ENCODE data around the gene DYRK3.

- TF ChIP-seq, protein P1, sequence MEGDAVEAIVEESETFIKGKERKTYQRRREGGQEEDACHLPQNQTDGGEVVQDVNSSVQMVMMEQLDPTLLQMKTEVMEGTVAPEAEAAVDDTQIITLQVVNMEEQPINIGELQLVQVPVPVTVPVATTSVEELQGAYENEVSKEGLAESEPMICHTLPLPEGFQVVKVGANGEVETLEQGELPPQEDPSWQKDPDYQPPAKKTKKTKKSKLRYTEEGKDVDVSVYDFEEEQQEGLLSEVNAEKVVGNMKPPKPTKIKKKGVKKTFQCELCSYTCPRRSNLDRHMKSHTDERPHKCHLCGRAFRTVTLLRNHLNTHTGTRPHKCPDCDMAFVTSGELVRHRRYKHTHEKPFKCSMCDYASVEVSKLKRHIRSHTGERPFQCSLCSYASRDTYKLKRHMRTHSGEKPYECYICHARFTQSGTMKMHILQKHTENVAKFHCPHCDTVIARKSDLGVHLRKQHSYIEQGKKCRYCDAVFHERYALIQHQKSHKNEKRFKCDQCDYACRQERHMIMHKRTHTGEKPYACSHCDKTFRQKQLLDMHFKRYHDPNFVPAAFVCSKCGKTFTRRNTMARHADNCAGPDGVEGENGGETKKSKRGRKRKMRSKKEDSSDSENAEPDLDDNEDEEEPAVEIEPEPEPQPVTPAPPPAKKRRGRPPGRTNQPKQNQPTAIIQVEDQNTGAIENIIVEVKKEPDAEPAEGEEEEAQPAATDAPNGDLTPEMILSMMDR (IDR thresholded peaks at IDR 0.05), result no peak
- TF ChIP-seq POLR2A (IDR thresholded peaks at IDR 0.05) (no peak), EP300 (IDR thresholded peaks at IDR 0.05) (no peak)
Observed at GRCh38 chr1:206685334-206685768, 50.0 kb downstream of the DYRK3 start.

Data from tibial nerve (tissue), 4 donors.